ENCODE data around the gene LDAH.

Gene LDAH

DNA sequence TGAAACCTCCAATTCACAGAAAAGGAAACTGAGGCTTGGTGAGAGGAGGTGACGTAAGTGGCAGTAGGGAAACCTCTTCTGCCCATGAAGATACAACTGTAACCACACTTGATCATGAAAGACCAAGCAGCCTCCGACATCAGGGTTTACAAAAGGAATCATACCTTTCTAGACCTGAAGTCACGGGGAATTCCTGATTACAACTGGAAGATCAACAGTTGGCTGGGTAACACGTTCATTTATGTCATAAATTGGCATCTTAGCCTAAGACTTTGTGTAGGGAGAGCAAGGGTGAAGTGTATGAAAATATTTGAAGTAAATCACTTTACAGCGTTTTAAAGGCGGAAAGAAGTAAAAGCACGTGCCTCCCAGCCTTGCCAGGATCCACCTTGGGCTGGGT lies 172.9 kb downstream of the LDAH start:
- DNase-seq, result no peak

DNA sequence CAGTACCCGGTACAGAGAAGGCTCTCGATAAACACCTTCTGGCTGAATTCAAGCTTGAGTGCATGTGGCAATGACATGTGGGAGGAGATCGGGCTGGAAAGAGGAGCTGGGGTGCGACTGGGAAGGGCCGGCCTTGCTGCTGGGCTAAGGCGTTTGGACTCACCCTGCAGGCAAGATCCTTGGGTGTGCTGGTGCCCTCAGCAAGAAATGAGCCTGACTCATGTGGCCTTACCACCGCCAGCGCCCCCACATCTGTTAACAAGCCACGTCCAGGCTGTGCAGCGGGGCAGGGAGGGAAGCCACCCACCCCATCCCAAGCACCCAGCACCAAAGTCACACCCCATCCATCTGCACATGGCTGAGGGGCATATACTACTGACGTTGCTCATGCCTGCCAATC lies 173.3 kb downstream of the LDAH start:
- no peak for DNase-seq

DNA sequence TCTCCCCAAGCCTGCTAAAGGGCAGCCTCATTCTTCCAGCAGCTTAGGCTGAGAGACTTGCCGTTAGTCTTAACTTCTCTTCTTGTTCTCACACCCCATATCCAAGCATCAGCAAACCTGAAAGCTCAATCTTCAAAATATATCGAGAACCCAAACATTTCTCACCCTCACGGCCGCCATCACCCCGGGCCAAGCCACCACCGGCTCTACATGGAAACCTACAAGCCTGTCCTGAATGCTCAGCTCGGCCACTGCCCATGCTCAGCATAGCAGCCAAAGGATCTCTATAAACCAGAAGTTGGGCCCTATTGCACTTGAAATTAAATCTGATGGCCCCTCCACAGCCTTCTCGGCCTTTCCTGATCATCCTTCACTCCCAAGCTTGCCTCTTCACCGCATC lies 174.1 kb downstream of the LDAH start:
- DNase-seq, result no peak

DNA sequence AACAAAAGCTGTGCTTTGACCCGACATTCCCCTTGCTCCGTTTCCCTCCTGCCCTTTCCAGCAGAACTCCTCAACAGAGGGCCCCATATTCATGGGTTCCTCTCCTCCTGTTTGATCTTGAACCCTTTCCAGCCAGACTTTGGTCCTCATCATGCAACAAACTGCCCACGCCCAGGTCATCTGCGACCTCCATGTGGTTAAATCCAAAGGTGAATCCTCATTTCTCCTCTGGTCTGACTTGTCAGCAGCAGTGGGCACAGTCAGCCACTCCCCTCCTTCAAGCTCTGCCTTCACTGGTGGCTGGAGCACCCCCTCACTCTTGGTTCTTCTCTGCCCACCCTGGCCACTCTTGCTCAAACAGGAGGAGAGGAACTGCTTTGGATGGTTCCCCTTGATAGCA lies 174.7 kb downstream of the LDAH start:
- no peak for DNase-seq

DNA sequence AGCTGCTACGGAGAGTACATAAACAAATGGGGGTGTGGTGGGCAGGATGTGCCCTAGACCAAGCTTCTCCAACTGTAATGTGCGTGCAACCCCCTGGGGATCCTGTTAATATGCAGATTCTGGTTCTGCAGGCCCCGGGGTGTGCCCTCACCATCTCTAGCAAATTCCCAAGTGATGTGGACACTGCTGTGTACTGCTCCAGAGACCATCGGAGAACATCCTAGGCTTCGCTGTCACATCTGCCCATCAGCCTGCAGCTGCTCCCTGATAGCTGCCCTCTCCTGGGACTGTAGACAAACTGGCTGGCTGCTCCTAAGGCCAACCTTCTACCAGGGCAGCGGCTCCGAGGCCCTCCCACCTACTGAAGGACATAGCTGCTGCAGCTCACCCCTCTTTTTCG lies 175.2 kb downstream of the LDAH start:
- DNase-seq, result no peak

DNA sequence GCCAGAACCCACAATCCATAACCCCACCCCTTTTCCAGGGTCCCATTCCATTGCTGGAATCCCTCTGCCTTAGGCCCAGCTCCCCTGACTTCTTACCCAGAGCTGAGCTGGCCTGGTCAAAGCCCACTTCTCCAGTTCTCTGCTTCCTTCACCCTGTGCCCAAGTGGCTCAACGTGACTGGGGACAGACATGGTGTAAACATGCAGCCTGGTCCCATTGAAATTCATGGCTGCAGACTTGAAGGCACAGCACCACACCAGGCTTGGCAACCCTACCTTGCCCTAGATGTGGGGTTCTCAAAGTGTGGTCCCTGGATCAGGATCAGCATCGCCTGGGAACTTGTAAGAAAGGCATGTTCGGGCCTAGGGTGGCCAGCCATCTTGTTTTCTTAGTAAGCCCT lies 175.7 kb downstream of the LDAH start:
- no peak for DNase-seq

DNA sequence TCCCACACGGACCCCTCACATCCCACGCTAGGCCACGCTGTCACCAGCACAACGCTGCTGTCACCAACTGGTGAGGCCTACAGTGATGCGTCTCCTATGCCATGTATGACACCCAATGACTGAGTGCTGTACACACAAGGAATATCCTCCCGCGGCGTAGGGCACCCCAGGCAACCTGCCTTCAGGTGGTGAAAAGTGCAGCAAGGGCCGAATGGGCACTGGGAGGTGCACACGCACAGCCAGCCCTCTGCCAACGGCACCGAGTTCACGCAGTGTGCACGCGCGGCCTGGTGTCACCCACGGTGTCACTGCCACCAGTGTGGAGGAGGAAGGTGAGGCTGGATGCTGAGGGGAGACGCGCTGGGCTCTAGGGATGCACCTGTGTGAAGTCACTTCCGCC lies 176.5 kb downstream of the LDAH start:
- no peak for DNase-seq

DNA sequence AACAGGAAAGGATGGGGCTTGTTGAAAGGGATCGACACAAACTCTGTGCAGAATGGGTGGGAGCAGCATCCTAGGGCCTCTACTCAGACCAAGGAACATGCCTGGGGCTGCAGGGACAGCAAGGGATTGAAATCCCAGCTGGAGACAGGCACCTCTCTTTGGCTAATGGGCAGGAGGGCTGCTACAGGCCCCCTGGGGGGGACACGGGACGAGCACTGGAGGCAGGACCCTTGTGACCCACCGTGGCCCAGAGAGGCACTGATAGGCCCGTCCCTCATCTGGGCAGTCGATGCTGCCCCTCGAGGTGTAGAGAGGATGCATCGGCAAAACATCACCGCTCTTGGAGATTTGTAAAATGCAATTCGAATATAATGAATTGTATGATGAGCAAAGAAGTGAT lies 177.1 kb downstream of the LDAH start:
- no peak for DNase-seq

DNA sequence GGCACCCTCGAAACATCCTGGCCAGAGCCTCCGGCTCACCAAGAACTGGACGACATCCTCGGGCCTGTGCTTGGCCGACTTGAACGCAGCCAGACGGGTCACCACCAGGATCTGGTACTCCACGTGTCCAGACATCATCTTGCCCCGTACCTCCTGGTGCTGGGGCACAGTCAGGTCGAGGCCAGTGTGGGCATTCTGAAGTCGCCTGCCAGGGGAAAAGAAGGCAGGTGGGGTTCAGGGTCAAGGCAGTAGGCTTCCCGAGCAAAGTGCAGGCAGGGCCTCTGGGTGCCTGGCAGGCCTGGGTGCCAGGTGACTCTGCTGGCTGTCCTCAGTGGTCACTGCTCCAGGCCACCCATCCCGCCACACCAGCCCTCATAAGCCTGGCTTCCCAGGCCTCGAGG lies 177.6 kb downstream of the LDAH start:
- no peak for DNase-seq

DNA sequence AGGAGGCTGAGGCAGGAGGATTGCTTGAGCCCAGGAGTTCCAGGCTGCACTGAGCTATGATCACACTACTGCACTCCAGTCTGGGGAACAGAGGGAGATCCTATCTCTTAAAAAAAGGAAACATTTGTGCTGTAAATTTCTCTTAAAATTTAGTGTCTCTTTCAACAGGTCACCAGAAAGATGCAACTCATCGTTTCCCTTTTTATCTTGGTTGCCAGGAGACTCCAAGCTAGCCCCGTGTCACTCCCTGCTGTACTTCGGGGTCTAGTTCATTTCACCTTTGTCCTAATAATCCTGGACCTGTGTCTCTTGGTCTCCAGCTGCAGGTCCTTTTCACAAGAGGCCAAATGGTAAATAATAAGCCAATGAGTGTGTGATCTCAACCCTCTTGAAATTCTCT lies 179.1 kb downstream of the LDAH start:
- no peak for DNase-seq

DNA sequence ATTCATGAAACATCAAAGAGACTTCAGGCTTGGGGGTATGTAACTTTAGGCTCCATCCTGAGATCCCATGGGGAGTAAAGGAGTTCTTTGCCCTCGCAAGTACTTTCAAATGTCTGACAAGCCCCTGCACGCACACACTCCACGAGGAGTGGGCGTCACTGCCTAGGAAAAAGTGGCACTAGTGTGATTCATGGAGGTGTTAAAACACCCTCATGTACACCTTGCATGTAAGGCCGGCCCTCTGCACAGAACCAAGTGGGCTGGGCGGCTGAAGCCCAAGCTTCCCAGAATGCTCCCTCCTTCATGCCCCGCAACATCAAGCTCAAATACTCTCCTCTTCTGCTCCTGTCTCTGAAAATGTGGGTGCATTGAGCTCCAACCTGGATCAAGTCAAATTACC lies 179.8 kb downstream of the LDAH start:
- no peak for DNase-seq

DNA sequence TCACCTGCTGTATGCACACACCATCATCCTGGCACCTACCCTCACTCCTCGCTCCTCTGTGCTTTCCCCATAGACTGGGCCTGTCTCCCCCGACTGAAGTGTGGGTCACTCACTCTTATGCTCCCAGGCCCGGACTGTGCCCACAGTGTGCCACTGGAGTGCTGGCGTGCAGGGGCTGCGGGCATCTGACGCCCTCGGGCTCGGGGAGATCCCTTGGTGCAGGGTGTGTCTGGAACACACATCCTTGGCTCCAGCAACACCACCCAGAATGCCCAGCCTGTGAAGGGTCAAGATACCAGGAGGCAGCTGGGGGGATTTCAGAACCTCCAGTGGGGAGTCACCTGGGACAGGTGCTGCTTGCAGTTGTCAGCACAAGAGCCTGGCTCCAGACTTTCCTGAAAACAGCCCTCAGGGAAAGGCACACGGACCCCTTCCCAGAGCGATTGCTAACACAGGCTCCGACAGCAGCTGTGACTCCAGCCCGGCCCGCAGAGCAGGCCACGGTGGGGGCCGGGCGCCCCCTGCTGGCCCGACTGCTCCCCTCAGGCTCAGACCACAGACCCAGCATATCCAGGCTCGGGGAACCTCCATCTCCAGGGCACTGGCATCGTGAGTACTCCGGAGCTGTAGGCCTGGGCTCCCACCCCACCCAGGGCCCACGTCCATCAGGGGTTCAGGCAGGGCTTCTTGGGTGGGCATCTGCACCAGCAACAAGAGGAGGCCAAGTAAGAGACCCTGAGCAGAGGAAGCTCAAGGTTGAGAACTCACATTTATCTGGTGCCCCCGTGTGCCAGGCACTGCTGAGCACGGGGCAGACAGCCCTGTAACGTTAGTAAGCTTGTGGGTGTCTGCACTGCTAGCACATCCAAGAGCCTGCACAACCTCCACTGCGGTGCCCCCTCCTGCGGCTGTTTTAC lies 180.6 kb downstream of the LDAH start:
- peak; percentile 58 for DNase-seq

DNA sequence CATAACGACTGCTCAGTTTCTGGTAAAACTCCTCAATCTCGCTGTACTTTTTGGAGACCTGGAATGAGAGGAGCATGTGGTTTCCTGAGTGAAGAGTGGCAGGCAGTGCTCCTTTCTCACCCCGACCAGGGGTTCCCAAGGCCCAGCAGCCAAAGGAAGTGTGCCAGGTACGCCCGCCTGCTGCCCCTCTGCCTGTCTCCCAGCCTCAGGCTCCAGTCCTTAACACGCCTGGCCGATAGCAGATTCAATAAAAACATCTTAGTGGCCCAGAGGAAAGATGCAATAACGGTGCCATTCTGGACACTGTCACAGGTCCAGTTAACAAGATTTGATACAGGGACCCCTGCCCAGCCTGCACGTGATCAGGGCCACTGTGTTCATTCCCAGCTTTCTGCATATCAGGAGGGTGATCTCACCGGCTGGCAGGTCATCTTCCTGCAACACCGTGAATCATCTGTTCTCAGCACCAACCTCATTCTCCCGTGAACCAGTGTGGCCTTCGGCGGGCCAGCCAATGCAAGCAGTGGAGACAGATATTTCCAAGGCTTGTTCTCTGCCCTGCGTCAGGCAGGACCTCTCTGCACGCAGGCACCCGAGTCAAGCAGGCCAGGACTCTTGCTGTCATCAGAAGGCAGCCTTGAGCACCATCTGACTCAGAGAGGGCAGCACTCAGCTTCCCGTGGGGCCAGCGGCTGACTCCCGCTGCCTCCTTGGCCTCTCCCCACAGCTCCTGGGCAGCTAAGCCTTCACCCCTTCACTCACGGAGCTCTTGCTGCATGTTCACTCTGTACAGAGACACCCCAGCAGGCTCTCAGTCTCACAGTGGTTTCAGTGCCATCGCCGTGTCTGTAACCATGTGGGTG lies 181.5 kb downstream of the LDAH start:
- peak; percentile 23 for DNase-seq

DNA sequence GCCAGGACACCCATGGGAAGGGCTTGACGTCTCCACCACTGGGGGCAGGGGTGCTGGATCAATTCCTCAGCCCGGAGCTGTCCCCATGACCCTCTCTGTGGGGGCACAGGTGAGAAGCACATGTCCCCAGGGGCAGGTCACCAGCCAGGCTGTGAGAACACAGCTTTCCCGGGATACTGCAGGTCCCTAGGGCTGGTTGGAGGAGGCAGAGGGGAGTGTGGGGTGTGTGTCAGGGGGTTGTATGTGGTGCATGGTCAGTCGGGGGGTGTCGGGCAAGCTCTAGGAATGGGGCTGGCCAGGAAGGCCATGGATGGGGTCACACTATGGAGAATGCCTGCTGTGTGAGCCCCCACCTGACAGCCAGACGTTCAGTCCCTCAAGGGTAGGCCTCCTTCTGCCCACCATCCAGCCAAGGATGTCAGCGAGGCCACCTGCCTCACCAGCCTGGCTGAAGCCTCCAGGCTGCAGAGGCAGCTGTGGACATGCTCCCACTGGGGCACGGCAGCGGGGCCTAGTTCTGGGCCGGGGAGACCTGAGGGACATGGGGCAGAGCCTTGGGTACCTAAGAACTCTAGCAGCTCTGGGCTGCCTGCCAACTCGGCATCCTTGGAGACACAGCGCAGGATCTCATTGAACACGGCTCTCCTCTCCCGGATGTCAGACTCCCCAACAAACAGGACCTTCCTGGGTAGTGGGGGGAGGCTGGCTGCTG lies 182.3 kb downstream of the LDAH start:
- DNase-seq, result no peak

DNA sequence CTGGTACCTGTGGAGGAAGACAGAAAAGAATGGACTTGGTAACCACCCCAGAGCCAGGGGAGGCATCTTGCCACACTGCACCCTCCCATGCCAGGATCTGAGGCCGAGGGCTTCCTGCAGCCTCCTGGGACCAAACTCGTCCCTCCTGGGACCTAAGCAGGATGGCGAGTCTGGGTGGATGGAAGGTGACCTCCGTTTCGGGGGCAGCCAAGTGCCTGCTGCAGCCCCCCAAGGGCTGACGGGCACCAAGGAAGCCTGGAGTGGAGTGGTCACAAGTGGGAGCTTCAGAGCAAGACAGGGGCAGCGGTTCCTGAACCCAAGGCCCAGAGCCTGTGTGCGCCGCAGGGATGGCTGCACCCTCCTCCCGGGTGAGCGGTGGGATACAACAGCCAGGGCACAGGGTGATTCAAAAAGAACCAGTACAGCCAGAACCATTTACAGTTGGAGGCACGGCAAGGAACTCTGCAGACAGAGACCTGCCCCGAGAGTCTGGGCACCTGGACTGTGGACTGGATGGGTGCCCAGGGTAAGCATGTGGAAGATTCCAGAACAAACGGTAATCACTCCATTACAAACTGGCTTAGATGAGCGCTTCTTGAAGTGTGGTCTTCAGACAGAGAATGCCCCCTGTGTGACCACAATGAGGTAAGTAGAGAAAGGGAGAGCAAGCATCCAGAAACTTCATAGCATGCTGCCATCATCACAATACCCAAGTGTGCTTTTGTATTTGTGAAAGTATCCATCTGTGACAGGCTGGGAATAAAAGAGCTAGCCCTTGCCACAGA lies 184.1 kb downstream of the LDAH start:
- no peak for DNase-seq

DNA sequence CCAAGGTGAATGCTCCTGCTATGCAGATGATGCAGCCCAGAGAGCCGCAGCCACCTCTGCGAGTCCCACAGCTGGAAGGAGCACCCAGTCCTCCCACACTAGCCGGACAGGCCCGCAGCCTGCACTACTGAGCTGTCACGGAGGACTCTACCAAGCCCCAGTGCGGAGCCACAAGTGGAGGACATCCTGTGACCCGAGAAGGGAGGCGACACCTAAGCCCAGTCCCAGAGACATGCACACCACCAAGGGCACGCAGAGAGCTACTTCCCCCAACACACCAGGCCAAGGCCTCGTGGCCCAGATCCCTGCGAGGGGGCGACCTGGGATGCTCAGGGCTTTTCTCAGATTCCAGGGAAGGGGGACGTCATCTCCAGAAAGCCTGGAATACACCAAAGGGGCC lies 184.9 kb downstream of the LDAH start:
- no peak for DNase-seq

DNA sequence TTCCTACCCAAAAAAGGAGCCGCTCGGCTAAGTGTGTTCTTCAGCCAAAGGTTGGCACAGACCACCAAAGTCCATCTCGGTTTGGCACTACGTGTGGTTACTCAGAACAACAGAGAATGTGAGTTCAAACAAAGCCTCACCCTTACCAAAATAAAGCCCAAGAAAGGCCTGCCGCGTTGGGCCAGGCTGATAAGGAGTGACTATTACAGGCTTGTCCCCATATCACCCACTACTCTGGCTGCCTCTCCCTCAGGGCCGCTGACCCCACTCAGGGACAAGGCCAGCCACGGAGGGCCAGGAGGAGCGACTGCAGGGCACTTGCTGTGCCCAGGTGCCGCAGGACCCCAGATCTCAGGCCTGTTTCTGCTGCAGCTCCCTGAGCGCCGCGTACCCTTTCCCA lies 185.8 kb downstream of the LDAH start:
- no peak for DNase-seq

DNA sequence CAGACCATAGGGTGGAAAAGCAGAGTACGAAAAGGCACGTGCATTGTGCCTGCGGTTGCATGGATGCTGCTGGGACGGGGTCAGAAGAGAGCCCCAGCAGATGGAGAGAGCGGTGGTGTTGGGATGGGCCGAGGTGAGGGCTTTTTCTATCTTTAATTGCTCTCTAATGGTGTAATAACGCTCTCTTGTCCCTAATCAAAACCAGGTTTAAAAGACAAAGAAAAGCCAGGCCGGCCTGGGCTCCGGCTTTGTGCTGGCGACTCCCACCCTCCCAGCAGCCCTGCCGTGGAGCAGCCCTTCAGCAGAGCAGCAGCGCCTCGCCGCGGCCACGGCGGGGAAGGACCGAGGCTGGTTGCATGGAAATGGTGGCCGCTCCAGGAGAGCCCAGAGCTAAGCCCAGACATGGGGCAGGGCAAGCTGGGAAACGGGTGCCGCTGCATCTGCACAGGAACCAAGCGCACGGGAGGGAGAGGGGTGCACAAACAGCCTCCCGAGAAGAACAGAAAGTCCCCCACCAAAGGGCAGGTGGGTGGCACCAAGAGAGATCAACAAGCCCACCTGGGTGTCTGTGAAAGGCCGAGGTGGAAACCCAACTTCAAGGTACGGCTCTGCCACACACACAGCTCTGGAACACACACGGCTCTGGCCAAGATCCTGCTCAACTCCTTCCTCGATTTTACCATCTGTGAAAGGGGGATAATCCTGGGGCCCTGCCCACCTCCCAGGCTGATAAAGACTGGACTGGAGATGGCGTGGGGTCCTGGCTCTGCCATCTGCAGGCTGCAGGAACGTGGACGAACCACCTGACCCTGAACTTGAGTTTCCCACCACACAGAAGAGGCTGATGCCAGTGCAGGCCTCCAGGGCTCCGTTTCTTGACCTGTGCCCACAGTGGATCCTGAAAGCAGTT lies 187.0 kb downstream of the LDAH start:
- DNase-seq, result peak; percentile 83

DNA sequence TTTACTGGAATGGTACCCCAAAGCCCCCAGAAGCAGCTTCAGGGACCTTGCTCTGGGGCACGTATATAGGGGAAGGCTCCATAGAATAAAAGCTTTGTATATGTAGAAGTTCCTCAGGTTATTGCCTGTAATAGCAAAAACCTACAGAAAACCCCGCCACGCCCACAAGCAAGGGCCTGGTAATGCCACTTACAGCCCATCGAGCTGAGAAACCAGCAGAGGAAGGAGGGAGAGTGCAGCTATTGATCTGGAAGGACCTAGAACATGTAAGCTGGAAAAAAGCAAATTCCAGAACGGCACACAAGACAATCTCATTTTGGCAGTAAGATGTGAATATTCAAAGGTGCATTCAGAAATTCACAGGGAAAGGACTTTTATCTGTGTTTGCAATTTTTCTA lies 187.8 kb downstream of the LDAH start:
- DNase-seq, result no peak

DNA sequence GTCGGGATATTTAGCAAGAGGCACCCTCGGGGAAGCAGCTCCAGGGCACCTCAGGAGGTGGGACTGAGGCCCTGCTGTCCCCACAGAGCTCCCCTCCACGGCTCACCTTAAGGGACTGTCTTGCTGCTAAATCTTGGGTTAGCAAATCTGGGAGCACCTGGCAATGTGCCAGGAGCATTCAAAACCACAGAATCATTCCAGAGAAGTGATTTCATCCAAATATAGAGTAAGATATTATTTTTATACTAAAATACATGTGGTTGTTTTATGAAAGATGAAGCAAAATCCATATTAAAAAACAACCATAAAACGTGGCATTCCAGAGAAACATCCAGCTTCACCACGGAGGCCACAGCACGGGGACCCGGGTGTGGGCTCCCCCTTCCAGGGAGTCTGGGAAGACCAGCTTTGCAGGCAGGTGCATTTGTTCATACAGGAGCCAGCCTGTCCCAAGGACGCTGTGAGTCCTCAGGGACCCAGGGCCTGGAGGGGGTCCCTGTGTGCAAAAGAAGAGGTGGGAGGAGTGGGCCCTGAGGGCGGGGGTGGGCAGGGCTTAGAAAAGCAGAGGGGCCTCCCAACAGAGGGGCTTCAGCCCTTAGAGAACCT lies 188.3 kb downstream of the LDAH start:
- peak; percentile 76 for DNase-seq

Data from fibroblast of skin of right quadriceps (primary cell).